ENCODE data around the gene KCNIP4. TPM values are rescaled to one million over a fixed set of nuclear protein-coding genes. Genes with fewer than 3 reads are reported as not detected.

KCNIP4 gene
- total and polyA plus RNA-seq, 10 donors: not detected

DNA sequence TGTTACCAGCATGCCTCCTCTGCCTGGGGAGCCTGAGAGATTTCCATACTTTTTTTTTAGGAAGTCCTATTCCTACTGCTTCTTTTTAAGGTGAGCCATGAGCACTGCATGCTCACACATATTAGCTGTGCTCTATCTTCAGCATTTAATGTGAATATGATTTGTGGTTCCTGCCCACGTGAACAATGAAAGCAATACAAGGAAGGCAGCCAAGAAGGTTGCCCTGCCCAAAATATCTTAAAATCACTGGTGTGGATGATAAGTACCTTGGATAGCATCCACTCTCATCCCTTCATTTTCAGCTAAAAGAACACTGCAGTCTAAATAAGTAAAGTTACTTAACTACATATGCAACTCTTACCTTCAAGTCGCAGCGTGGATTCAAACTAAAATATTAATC lies 640.9 kb downstream of the KCNIP4 start:
- WGBS, 5 donors: 66 to 79% (median 71%) methylated on average over 3 of the region's 3 CpGs
- Histone ChIP-seq H3K9me3 (peaks cover 0 to 12% (median 0%) of the 10 kb centered on the region in 8 donors), H3K36me3 (no peaks in the 10 kb centered on the region), H3K4me3 (no peak overlapping the region), H3K27ac (no peak overlapping the region), H3K27me3 (replicated peaks in 1 of 7) (peaks cover 0 to 22% (median 5%) of the 10 kb centered on the region in 7 donors), H3K4me1 (no peaks in the 10 kb centered on the region)
- no peak for DNase-seq
- intact Hi-C loops (cut with DNase I; ENCODE audit: low total_unique reads): no loop called here
- no peak for TF ChIP-seq POLR2AphosphoS5 (IDR thresholded peaks at IDR 0.05)
- TF ChIP-seq, protein P1, sequence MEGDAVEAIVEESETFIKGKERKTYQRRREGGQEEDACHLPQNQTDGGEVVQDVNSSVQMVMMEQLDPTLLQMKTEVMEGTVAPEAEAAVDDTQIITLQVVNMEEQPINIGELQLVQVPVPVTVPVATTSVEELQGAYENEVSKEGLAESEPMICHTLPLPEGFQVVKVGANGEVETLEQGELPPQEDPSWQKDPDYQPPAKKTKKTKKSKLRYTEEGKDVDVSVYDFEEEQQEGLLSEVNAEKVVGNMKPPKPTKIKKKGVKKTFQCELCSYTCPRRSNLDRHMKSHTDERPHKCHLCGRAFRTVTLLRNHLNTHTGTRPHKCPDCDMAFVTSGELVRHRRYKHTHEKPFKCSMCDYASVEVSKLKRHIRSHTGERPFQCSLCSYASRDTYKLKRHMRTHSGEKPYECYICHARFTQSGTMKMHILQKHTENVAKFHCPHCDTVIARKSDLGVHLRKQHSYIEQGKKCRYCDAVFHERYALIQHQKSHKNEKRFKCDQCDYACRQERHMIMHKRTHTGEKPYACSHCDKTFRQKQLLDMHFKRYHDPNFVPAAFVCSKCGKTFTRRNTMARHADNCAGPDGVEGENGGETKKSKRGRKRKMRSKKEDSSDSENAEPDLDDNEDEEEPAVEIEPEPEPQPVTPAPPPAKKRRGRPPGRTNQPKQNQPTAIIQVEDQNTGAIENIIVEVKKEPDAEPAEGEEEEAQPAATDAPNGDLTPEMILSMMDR (IDR thresholded peaks at IDR 0.05 in 8 of 11, conservative IDR thresholded peaks at IDR 0.05 in 3 of 11): no peak
- TF ChIP-seq POLR2A (IDR thresholded peaks at IDR 0.05): no peak

DNA sequence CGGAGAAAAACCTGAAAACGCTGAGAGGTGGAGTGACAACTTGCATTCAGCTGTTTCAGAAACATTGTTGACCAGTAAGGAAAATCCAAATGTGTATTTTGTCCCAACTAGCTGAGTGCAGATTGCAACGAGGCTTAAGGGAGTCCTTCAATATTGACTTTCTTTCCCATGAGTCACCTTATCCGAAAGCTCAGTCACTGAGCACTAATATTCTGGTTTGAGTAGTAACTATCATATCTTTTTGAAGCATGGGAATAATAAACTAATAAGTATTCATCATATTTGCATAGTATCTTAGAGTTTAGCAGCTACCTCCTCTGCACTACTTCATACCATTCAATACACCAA lies 644.1 kb downstream of the KCNIP4 start:
- Histone ChIP-seq H3K27me3 (replicated peaks in 1 of 7) (peaks cover 0 to 25% (median 6%) of the 10 kb centered on the region in 7 donors), H3K4me1 (no peaks in the 10 kb centered on the region), H3K27ac (no peak overlapping the region), H3K4me3 (no peak overlapping the region), H3K9me3 (peaks cover 0 to under 1% (median 0%) of the 10 kb centered on the region in 8 donors), H3K36me3 (no peaks in the 10 kb centered on the region)
- DNase-seq: no peak
- intact Hi-C loops (cut with DNase I; ENCODE audit: low total_unique reads): no loop called here
- 25 to 29% (median 27%) methylated on average over 4 of the region's 4 CpGs for WGBS, 5 donors
- TF ChIP-seq, protein P1 (IDR thresholded peaks at IDR 0.05 in 8 of 11, conservative IDR thresholded peaks at IDR 0.05 in 3 of 11): no peak
- TF ChIP-seq POLR2A (IDR thresholded peaks at IDR 0.05) (no peak), POLR2AphosphoS5 (IDR thresholded peaks at IDR 0.05) (no peak)

DNA sequence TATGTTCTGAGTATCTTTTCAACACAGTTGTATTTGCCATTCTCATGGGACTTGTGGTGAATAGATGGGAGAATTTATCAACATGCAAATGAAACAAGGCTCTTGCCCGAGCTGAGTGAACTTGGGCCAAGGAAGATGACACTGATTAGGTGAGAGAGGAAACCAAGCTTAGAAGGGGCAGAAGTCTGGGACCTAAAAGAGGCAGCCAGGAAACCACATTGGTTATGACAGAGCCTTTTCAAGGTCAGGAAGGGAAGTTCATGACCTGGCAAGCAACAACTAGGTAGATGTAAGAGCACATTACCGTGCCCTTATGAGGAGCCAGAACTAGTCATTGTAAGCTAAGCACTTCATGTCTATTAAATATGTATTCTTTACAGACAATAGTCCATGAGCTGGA lies 658.0 kb downstream of the KCNIP4 start:
- Histone ChIP-seq H3K36me3 (no peaks in the 10 kb centered on the region), H3K9me3 (peaks cover 0 to 7% (median 0%) of the 10 kb centered on the region in 8 donors), H3K27ac (no peak overlapping the region), H3K4me1 (no peaks in the 10 kb centered on the region), H3K27me3 (replicated peaks in 1 of 7) (no peaks in the 10 kb centered on the region), H3K4me3 (no peak overlapping the region)
- intact Hi-C loops (cut with DNase I; ENCODE audit: low total_unique reads): no loop called here
- WGBS, 5 donors: 1 to 16% (median 8%) methylated on average over 2 of the region's 2 CpGs
- TF ChIP-seq, protein P1 (IDR thresholded peaks at IDR 0.05 in 8 of 11, conservative IDR thresholded peaks at IDR 0.05 in 3 of 11): no peak
- no peak for TF ChIP-seq POLR2A (IDR thresholded peaks at IDR 0.05)
- DNase-seq: no peak

DNA sequence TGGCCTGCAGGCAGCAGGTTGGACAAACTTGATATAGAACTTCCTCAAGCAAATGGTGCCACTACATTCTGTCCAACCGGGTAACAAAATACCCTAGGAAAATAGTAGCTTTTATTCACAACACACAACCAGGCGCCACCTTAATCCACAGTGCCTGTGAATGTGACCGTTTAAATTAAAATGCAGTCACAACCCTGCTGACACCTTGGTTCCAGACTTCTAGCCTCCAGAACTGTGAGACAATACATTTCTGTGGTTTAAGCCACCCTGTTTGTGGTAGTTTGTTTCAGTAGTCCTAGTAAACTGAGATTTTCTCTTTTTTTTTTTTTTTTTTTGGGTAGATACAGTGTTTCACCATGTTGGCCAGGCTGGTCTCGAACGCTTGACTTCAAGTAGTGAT lies 672.5 kb downstream of the KCNIP4 start:
- intact Hi-C loops (cut with DNase I; ENCODE audit: low total_unique reads): no loop called here
- Histone ChIP-seq H3K9me3 (peaks cover 0 to 8% (median 0%) of the 10 kb centered on the region in 8 donors), H3K27ac (no peak overlapping the region), H3K4me1 (no peaks in the 10 kb centered on the region), H3K27me3 (replicated peaks in 1 of 7) (no peaks in the 10 kb centered on the region), H3K36me3 (no peaks in the 10 kb centered on the region), H3K4me3 (no peak overlapping the region)
- WGBS, 5 donors: 87 to 95% (median 94%) methylated on average over 5 of the region's 5 CpGs
- no peak for DNase-seq
- TF ChIP-seq, protein P1 (IDR thresholded peaks at IDR 0.05 in 8 of 11, conservative IDR thresholded peaks at IDR 0.05 in 3 of 11): no peak
- TF ChIP-seq POLR2AphosphoS5 (IDR thresholded peaks at IDR 0.05): no peak
- TF ChIP-seq POLR2A (IDR thresholded peaks at IDR 0.05): no peak
